ENCODE results near the gene LHX1.
A peak's percentile ranks its signal among the peaks of the same experiment; 100 is the strongest.

LHX1 gene

DNA sequence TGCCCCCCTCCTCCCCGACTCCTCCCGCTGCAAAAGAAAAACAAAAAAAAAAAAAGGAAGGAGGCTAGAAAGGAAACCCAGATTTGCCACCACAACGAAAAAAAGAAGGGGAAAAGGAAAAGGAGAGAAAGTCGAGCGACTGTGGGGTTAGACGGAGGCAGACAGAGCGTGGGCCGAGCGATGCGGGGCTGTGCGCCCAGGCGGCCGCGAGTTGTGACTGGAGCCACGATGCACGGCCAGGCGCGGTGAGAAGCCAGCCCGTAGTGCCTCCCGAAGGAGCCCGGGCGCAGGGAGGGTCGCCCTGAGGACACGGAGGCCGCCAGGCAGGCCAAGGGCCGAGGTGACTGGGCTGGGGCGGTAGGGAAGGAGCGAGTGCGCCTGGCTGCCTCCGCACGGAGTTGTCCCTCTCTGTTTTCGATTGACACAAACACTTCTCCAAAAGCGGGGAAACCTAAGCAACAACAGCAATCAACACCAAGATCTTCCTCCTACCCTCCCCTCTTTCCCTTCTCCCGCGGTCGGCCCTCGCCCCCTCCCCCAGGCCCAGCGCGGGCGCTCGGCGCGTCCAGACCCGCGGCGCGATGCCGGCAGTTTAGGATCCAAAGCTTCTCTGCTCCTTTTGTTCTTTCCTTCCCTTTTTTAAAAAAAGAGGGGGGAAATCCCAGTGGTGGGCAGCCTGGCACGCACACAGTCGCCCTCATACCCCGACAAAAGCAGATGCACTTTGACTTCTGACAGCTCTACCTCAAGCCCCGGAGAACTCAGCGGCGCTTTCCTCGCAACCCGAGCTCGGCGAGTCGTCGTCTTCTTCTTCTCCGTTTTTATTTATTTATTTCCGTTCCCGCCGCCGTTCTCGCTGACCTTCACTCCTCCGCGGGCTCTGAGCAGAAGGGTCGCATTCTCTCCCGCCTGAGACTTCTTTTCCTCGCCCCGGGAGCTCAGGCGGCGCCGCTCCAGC lies at the start of gene LHX1:
TSS of gene LHX1 (plus strand) at position 475 of the 958 bp plus-strand sequence. CDS start 723 bp downstream, outside the sequence.
- no peak for DNase-seq (ENCODE audit: low read depth)

DNA sequence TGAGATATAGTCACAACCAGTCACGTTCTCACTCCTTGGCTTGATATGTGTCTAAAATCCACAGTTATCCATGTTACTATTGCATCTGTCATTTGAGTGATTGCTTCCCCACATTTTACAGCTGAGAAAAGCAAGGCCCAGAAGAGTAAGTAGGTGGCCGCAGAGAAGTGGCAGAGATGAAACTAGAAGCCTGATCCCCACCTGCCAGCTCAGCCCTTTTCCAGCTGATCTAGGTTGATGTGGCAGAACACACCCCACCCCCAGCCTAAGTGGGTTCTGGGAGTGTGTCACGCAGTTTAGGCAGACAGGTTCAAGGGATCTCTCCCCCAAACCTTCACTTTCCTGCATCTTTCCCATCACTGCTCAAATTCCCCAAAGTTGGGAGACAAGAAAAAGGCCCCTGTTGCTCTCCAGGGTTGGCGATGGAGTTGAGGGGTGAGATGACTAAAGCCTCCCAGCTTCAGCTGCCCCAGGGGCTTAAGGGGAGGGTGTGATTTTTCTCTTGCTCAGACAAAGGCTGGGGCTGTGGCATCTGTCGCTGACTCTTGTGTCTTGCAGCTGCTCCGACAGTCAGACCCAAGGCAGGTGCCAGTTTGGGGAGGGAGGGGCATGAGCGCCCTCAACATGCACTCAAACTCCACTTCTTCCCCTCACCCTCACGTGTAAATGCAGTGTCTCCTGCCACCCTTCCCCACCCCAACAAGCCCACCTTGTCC lies 48.9 kb upstream of the LHX1 start:
- no peak for DNase-seq (ENCODE audit: low read depth)

DNA sequence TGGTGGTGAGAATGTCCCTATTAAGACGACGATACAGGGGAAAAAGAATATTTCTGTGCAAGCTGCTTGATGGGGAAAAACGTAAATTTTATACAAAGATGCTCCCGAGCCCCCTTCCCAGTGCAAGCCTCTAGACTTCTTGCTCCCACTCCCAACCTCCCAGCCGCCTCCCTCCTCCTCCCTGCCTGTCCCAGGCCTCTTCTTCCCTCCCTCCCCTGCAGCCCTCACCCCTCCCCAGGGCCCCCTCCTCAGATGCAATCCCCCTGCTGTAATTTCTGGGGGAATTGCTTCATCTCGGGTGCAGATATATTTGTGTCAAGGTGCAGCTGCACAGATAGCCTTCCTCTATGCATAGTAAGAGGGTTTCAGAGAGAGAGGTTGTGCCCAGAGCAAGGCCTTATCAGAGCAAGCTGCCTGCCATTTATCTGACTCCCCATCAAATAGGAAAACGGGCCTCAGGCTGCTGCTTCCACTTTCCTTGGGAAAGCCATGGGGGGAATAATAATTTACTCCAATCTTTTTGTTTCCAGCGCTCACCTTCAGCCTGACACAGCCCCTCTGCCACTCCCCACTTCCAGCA lies 47.4 kb upstream of the LHX1 start:
- no peak for DNase-seq (ENCODE audit: low read depth)

DNA sequence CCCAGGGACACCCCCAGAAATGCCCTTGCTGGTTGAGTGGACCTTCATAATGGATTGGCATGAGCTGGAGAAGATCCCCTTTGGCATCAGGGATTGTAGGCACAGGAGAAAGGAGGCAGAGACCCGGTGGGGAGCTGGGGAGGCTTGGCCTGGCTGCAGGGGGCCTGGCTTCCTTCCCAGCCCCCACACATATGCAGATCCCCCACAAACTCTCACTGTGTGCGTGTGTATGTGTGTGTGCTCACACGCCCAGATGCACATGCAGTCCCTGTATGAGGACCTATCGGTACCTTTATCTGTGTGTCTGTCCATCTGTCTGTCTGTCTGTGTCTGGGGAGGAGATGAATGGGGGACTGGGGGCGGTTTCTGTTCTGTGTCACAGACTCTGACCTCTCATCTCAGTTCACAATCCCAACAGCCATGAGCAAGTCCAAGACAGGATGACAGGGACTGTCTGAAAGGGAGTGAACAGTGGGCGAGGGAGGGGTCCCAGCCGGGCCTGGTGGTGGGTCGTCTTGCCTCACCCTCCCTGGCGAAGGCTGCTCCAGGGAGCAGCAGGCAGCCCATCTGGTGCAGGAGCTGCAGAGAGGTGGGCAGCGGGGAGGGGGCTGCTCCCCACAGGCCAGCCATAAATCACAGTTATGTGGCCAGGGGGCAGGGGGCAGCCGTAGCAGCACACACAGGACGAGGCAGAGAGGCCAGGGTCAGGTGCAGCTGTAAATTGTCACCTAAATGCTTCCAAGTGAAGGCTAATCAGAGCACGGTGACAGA lies 46.7 kb upstream of the LHX1 start:
- no peak for DNase-seq (ENCODE audit: low read depth)

DNA sequence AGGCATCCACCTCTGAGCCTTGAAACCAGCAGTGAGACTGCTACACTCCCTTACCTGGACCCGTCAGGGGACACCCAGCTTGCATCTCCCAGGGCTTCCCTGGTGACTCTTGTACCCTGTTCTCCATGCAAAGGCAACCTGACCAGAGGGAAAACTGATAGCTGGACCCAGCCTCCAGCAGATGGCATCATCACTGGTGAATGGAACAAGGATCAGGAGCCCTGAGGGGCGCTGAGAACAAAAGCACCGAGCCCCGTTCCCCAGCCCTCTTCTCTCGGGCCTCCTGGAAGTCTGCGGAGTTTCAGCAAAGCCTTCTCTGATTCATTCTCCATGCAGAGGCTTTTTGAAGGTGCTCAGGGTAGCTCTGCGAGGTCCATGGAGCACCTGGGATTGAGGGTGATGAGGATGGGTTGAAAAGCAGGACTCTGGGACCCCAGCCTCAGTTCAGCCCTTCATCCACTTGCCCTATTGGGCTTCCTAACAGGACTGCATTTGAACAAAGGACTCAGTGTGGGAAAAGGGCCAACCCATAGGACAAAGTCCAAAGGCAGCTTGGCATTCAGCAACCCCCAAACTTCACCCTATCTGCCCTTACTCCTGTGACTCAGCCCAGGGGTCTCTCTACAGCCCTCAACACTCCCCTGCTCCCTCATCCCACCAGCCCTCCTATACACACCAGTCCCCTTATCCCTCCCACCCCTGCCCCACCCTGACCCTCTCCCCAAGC lies 45.0 kb upstream of the LHX1 start:
- no peak for DNase-seq (ENCODE audit: low read depth)

DNA sequence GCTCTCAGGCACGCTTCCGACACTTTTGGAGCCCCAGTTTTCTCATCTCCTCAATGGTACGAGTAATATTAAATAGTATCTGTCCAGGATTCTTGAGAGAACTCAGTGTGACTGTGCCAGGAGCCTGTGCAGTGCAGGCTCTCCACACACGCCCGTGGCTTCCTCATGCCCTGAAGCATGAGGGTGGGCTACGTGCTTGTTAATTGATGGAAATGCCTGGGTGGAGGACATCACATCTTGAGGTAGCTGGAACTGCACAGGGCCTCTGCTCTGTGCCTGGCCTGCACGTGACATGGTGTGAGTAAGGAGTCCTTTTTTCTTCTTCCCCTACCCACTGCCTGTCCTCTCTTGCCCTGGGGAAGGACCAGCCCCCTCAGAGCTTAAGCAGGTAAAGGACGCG lies 43.1 kb upstream of the LHX1 start:
- DNase-seq (ENCODE audit: low read depth) = no peak

DNA sequence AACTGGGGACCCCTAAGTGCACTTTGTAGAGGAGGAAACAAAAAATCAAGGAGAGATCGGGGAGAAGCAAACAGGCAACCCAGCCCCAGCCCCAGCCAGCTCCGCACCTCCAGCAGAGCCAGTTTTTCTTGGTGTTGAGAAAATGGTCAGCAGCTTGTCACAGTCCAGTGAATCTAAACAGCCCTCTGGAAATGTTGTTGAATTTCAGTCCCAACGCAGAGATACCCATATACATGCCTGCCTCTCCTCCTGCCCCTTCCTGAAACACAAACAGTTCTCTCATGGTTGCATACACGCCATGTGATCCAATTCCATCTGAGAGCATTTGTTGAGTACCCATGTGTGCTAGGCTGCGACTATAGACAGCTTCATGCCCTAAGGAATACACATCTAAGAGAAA lies 42.4 kb upstream of the LHX1 start:
- no peak for DNase-seq (ENCODE audit: low read depth)

DNA sequence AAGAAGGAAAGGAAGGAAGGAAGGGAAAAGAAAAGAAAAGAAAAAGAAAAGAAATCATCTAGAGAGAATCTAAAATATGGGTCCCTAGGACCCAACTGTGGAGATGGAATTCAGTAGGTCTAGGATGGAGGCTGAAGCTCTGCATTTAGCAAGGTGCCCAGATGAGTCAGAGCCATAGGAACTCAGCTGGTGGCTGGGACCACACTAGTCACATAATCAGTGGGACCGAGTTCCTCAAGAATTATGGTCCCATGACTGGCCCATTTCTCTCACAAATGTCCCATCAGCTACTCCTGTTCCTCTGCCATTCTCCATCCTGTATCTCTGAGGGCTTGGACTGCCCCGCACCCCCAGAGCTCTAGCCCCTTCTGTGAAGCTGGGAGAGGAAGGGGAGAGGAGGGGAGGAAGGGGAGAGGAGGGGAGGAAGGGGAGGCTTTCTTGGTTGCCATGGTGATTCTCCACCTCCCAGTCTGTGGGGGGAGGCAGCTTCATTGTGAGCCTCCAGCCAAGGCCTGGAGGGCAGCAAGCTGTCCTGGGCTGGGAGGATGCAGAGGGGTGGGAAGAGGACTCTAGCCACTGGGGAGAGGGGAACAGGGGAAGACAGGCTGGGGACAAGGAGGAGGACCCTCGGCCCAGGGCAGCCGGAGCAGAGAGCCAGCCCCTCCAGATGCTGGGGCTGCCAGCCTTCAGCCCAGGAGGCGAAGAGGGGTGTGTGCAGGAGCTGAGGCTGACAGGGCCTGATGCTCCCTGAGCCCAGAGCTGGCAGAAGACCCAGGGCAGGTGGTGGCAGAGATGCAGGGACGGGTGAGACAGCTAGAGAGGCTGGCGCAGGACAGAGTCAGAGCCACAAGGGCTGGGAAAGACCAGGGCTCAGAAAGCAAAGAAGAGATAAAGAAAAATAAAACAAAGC lies 37.8 kb upstream of the LHX1 start:
- DNase-seq (ENCODE audit: low read depth) = no peak

DNA sequence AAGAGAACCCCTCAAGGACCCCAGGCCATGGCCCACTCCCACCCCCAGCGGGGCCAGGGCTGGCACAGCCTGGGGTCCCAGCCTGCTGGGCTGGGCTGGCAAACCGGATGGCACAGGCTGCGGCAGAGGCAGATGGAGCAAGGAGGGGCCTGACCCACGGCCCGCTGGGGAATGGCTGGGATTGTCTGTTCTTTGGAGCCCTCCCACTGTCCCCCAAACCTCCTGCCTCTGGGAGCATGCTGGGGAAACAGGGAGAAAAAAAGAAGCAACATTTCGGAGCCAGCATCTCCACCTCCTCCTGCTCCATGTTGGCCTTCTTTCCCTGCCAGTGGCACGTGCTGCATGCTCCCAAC lies 37.1 kb upstream of the LHX1 start:
- no peak for DNase-seq (ENCODE audit: low read depth)

DNA sequence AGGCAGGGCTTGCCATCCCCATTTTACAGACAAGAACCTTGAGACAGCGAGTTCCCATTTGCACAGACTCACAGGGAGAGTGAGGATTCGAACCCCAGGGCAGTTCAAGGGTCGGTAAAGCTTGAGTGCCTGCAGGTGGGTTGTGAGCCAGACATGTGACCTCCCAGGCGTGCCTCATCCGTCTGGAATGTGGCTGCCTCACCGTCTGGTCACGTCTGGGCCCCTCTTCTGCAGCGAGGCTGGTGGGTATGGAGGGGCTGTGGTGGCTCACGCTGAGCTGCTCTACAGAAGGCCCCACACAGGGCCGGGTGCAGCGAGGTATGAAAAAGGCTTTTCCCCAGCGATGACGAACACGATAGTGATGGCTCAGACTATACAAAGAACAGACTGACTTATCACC lies 35.8 kb upstream of the LHX1 start:
- DNase-seq (ENCODE audit: low read depth) = peak; percentile 64

DNA sequence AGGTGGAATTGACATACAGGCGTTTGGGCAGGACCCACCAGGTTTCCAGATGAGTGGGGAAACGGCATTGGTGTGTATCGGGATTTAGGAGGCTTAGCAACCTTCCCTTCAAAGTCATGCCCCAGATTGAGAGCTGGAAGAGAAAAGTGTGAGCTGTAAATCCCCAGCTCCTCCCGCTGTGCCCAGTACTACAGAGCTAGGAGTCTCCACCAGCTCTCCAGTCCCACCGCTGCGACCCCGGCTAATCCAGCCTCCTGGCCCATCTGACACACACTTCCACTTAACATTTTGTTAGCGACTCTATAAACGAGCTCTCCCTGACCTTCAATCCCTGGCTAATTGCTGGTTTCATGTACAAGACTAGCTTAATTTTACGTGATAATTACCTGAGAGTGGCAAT lies 29.9 kb upstream of the LHX1 start:
- no peak for DNase-seq (ENCODE audit: low read depth)

DNA sequence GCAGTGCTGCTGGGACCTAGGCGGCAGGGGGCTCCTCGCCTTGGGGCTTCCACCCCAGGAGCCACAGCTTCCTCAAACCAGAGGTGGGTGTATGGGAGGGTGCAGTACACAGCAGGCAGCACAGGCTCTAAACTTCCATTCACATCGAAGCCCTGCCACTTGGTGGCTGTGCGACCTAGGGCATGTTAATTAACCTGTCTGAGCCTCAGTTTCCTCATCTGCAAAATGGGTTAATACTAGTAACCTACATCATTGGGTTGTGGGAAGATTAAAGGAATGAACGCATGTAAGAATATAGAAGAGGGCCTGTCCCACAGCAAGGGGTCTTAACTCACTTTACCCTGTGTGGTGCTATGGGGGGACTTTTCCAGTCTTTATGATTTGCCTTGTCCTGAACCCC lies 26.8 kb upstream of the LHX1 start:
- DNase-seq (ENCODE audit: low read depth) = no peak

DNA sequence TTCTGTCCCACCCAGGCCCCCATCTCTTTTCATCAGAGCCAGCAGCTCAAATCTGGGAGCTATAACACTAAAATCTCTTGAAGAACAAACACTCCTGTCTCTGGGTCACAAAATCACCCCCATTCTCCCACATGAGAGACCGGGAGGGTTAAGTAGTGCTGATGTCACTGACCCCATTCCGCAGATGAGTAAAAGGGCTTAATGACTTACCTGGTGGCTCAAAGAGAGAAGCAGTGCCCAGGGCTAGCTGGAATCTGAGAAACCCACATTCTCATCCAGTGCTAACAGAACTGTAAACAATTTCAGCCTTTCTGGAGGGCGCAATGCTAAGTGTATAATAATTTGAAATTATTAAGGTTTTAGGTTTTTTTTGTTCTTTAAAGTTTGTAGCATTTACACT lies 26.3 kb upstream of the LHX1 start:
- no peak for DNase-seq (ENCODE audit: low read depth)

DNA sequence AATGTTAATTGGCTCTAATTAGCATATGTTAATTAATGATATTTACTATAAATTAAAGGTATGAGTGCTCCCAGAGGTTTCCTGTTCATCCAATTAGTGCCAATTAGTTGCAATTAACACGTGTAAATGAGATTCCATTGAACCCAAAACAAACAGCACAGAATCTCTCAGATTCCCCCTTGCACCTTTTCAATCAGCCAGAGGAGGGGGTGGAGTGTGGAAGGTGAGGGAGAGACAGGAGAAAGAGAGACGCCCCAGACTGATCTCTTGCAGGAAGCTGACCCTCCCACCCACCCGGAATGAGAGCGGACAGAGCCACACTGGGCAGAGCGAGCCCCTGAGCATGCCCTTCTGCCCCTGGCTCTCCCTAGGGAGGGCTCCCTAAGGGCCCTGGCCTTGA lies 24.1 kb upstream of the LHX1 start:
- no peak for DNase-seq (ENCODE audit: low read depth)

DNA sequence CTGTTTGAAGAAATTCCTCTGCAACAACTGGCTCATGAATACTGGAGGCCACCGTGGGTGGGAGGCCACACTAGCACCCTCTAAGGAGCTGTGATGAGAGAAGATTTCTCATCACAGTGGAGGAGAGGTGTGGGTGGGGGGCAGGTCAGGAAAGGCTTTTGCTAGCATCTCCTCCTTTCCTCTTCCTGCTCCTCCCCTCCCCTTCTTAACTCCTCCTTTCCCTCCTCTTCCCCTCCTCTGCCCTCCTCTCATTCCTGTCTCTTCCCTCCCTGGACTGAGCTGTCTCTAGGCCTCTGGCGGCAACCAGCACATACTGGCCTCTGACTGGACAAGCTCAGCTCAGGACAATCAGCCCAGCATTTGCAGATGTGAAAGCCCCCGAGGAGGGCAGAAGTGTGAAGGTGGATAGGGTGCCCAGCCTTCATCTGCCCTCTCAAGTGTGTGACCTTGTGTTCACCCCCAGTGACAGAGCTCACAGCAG lies 19.0 kb upstream of the LHX1 start:
- peak; percentile 69 for DNase-seq (ENCODE audit: low read depth)

DNA sequence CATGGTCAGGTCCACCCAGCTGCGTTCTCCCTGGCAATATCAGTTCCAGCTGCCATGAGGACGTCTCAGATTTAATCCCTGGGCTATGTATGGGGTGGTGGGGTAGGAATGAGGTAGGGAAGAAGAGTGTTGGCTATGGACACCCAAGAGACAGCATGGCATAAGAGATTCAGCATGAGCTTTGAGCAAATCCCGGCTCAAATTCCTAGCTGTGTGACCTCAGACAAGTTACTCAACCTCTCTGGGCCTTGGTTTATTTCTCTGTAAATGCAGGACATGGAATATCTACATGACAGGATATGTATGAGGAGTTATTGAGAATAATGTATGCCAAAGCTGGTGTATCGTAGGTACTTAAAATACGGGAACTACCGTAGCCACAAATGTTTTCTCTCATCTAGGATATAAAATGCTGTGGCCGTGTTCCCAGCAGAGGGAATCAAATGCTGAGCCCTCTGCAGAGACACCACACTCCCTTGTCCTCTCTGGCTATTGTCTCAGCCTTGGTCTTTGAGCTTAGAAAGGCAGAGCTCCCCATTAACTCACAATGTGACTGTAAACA lies 17.8 kb upstream of the LHX1 start:
- DNase-seq (ENCODE audit: low read depth) = no peak

DNA sequence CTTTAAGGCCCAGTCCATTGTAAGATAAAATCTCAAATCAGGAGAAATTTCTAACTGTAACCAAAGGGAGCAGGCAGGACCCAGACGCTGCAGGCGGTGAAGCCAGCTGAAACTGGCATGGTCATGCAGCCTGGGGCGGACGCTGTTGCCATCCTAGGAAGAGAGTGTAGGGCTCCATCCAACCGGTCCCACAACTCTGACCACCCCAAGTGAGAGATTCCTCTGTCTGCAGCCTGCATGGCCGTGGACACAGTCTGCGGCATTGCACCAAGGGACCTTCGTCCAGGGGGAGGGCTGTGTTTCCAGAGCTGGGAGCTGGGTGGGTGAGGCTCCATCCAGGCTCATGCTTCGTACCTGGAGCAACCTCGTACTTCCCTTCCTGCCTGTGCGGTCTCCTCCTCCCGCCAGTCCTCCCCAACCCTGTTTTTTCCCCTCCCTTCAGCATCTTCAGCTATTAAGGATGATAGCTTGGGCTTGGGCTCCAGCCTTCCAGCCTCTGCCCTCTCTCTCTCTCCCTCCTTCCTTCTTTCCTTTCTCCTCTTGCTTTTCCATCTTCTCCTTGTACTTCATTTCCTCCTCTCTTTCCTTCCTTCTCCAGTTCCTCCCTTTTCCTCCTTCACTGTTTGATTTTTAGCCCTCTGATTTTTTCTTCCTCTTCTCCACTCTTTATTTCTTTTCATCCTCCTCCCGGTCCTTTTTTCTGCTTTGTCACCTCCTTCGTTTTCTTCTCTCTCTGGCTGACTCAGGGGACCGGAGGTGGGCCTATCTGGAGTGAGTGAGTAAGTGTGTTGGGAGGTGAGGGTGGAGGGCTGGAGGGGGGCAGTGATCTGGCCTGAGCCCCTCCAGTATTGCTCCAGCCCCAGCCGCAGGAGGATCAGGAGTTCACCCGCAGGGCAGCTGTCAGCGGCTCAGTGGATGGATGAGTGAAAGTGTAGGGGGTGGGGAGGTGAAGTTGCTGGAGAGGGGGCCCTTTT lies 17.0 kb upstream of the LHX1 start:
- DNase-seq (ENCODE audit: low read depth) = peak; percentile 80

DNA sequence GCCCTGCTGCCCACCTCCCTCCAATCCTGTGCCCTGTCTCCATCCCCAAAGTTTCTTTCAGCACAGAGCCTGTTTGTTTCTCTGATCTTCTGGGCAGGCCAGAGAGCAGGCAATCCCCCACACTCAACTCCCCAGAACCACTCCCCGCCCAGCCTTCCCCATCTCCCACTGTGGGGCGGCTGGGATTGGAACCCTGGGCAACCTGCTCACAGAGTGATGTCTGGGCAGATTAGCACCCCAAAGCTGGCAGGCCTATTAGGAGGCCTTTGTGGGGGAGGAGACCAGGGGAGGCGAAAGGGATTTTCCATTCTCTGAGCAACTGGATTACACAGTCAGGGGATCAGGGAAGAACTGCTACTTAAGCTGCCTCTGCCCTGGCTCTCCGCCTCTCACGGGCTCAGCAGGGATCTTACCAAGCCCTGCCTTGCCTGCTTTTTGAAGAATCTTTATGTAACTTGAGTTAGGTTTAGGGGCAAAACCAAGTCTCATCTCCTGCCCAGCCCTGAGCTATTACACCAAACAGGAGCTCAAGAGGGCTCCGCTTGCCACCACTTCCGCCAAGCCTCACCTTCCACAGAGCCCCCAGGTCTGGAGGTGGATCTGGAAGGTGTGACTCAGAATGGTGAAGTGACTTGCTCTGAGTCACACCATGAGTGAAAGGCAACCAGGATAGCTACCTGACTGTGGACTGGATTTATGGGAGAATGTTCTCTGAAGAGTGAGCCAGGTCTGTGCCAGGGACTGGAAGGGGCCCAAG lies 16.0 kb upstream of the LHX1 start:
- peak; percentile 89 for DNase-seq (ENCODE audit: low read depth)

Data from amniotic epithelial cell (primary cell).